Activated CD8-positive, alpha-beta memory T cell treated with anti-CD3 and anti-CD28 coated beads for 36 hours (primary cell): ENCODE measurements around the gene SH2B2. TPM values are rescaled to one million over a fixed set of nuclear protein-coding genes. Genes with fewer than 3 reads are reported as not detected.
"Not testable (repeated sequence)": the region's sequence is repeated elsewhere in the genome, so short reads cannot be mapped to it uniquely, and the experiment has no call there.

Experiments used
- CTCF ChIA-PET: fragments of 350-600 bp; sonication (Branson Sonifier 250); formaldehyde crosslinking; loops from one replicate; lab custom pipeline; 2021; ENCODE audit warnings: antibody characterized with exemption; lab: Charles Lee
- POLR2A ChIA-PET: fragments of 350-600 bp; sonication (Branson Sonifier 250); formaldehyde crosslinking; loops from one replicate; lab custom pipeline; 2021; ENCODE audit warnings: antibody characterized with exemption; lab: Charles Lee
- total RNA-seq, 2 experiments: library from RNA; stranded (reverse); gene quantifications; one replicate each; pipeline ENCODE4 v1.2.3, GENCODE V29; 2021

SH2B2 gene
- total RNA-seq, 2 experiments from 2014 or later: 2.2 to 2.5 TPM

DNA sequence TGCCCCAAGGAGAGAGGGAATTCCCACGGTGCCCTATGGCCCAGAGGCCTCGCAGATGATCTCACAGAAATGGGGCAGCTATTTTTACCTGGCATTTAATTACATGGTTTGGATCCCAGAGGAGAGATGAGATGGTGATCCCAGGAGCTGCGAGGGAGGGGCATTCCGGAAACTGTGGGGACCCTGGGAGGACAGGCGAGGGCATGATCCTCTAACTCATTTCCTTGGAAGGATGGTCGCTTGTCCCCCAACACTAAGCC is 9.4 kb downstream of the SH2B2 start:
- ChIA-PET POLR2A (no interaction called here), CTCF (interaction anchor here (1.1 kb wide), 1 partner anchor 94 kb away, joined by 3 read pairs; no protein-coding TSS in a partner anchor)

DNA sequence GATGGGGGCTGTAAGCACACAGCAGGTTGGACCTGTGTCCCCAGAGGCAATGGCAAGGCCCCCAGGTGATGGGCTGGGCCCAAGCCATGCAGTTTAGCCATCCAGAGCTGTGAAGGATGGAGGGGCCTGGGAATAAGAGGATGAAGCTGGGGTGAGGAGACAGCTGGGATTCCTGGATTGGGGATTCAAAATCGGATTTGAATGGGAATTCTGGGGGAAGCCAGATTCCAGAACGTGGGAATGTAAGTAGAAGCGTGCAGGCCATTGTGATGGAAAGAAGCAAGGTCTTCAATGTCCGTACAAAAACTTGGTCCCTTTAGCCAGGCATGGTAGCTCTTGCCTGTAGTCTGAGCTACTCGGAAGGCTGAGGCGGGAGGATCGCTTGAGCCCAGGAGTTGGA is 9.8 kb downstream of the SH2B2 start:
- ChIA-PET POLR2A (interaction anchor here (0.6 kb wide), 1 partner anchor 424 kb away, joined by 3 read pairs; no protein-coding TSS in a partner anchor), CTCF (interaction anchor here (1.1 kb wide), 1 partner anchor 93 kb away, joined by 3 read pairs; no protein-coding TSS in a partner anchor)

DNA sequence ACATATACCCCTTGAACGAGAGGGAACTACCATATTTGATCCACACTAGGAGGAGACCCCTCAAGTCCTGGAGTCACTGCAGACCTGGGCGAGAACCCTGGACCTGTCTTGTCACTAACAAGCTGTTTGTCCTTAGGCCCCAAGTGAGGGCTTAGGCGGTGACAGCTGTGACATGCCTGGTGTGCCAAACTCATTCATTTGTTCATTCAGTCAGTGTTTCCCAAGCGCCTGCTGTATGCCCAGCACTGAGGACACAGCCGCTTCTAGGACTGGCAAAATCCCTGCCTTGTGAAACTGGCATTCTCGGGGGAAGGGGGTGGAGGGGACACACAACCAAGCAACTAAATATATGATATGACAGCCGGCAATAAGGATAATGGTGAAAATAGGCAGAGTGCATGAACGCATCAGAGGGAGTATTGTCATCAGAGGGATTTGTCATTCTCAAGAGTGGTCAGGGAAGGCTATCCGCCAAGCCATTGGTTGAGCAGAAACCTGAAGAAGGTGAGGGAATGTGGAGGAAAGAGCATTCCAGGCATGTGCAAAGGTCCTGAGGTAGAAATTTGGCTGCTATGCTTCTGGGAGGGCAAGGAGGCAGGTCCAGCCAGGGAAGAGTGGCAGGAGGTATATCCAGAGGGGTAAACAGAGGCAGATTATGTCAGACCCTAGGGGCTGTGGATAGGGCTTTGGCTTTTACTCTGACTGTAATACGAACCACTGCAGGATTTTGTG is 11.0 kb downstream of the SH2B2 start:
- POLR2A ChIA-PET: no interaction called here
- CTCF ChIA-PET: interaction anchor here (0.9 kb wide), 1 partner anchor 18 kb away, joined by 3 read pairs; no protein-coding TSS in a partner anchor

DNA sequence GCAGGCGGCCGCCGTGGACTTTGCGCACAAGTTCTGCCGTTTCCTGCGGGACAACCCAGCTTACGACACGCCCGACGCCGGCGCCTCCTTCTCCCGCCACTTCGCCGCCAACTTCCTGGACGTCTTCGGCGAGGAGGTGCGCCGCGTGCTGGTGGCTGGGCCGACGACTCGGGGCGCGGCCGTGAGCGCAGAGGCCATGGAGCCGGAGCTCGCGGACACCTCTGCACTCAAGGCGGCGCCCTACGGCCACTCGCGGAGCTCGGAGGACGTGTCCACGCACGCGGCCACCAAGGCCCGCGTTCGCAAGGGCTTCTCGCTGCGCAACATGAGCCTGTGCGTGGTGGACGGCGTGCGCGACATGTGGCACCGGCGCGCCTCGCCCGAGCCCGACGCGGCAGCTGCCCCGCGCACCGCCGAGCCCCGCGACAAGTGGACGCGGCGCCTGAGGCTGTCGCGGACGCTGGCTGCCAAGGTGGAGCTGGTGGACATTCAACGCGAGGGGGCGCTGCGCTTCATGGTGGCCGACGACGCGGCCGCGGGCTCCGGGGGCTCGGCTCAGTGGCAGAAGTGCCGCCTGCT is 14.1 kb downstream of the SH2B2 start:
- CTCF ChIA-PET: no interaction called here
- POLR2A ChIA-PET: no interaction called here

DNA sequence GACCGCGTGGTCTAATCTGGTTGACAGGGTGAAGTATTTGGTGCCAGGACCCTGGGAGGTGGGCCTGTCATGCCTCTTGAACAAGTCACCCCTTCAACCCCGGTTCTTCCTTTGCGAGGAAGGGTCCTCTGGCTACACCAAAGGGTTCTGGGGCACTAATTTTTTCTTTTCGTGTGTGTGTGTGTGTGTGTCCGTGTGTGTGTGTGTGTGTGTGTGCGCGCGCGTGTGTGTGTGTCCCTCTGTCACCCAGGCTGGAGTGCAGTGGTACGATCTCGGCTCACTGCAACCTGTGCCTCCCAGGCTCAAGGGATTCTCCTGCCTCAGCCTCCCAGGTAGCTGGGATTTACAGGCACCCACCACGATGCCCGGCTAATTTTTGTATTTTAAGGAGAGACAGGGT is 14.7 kb downstream of the SH2B2 start:
- CTCF ChIA-PET: interaction anchor here (0.9 kb wide), 1 partner anchor 12 kb away, joined by 3 read pairs; no protein-coding TSS in a partner anchor
- POLR2A ChIA-PET: not testable (repeated sequence)

DNA sequence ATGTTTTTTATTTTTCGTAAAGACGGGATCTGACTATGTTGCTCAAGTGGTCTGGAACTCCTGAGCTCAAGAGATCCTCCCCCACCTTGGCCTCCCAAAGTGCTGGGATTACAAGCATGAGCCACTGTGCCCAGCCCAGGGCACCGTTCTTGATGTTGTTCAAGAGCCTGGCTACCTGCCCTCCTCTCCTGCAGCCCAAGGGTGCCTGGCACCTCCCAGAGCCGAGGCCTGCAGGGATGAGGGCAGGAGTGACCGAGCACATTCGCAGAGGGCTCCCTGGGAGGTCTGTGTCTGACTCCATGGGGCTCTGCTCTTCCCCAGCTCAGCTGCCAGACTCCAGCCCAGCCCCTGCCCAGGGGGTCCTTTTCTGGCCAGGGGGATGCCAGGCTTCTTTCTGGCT is 15.4 kb downstream of the SH2B2 start:
- POLR2A ChIA-PET: no interaction called here
- CTCF ChIA-PET: interaction anchor here (0.9 kb wide), 1 partner anchor 13 kb away, joined by 3 read pairs; no protein-coding TSS in a partner anchor

DNA sequence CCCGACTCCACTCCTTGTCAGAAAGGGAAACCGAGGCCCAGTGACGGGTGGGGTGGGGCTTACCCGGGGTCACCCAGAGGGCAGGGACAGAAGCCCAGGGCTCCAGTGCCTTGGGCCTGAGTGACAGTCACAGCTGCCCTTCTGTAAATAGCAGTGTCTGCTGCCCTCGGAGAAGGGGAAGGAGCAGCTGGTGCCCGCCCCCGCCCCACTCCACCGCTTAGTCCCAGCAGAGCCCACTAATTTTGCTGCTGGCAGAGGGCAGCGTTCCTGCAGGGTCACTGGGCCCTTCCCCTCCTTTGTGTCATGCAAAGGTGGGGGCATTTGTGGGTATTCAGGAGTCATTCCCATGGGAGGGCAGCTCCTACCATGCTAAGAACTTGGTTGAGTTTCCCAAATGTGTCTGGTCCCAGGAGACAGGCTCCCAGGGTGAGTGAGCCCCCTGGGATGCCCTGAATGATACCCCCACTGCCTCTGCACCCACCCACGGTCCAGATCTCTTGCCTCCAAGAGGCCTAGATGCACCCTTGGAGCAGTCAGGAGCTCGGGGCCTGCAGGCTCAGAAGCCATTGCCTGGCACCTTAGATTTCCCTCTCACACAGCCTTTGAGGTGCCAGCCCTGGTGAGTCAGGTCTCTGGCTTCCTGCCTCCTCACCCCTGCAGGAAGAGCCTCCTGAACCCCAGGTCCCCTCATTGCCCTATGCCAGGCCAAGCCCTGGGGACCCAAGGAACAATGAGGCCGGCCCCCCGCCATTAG is 17.2 kb downstream of the SH2B2 start:
- POLR2A ChIA-PET: interaction anchor here (0.6 kb wide), 1 partner anchor 162 kb away, joined by 11 read pairs; no protein-coding TSS in a partner anchor
- CTCF ChIA-PET: no interaction called here

DNA sequence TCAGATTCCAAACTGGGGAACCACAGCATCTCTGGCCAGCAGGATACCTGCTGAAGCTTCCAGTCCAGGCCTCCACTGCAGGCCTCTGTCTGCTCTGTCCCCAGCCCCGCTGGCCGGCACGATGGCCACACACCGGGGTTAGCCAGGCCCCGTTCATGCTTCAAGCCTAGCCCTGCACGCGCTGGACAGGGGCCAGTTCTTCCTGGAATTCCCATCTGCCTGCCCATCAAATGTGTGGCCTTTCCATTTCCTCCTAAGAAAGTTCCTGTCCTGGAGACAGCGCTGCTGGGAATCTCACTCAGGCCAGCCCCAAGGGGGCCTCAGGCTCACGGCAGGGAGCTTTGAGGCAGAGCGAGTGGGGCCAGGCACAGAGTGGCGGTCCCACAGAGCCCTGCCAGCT is 18.0 kb downstream of the SH2B2 start:
- ChIA-PET POLR2A (interaction anchor here (0.6 kb wide), 1 partner anchor 161 kb away, joined by 11 read pairs; no protein-coding TSS in a partner anchor), CTCF (no interaction called here)

DNA sequence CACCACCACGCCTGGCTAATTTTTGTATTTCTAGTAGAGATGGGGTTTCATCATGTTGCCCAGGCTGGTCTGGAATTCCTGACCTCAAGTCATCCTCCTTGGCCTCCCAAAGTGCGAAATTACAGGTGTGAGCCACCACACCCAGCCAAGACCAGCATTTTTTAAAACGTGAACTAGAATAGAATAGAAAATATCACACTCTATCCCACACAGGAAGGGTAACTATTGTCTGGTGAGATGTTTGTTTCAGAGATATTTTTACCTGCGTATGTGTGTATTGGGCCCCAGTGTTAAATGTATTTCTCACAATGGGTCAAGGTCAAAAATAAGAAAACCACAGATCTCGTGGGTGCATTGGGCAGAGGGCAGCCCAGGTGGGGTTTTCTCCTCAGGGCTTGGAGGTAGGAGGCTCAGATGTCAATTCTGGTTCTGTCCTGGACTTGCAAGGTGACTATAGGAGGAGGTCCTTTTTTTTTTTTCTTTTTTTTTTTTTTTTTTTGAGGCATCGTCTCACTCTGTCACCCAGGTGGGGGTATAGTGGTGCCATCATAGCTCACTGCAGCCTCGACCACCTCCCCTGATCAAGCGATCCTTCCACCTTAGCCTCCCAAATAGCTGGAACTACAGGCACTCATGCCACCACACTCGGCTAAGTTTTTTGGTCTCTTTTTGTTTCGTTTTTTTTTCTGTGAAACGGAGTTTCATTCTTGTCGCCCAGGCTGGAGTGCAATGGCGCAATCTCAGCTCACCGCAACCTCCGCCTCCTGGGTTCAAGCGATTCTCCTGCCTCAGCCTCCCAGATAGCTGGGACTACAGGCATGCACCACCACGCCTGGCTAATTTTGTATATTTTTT is 19.0 kb downstream of the SH2B2 start:
- ChIA-PET POLR2A (interaction anchor here (0.6 kb wide), 2 partner anchors 984 to 987 kb away, joined by 3 to 5 read pairs; partner anchors contain the start of gene IFT22), CTCF (no interaction called here)

DNA sequence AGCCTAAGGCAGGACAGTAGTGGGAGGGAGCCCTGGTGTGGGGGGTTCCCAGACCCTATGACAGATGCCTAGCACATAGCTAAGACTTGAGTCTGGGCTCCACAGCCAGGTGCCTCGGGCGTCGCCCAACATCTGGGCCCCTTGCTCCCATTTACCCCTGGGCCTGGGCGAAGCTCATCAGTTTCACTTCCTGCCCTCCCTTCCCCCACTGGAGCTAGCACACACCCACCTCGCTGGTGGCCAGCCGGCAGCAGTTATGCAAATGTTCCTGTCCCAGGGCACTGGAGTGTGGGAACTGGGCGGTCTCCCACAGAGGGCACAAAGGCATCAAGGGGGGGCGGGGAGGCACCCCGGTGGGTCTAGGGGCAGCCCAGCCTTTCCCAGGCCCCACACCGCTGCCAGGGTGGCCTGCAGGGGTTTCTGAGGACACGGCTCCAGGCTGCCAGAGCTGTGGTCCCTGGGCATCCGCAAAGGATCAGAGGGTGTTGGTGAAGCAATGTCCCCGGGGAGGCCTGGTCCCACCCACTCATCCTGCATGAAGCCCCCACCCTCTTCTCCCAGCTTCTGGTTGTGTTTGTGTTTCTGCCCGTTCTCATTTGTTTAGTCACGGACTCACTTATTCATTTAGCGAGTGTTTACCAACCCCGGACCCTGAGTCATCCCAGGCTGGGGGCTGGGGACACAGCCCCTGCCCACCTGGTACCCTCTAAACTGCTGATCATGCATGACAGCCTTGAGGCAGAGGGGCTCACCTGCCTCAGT is 20.4 kb downstream of the SH2B2 start:
- ChIA-PET POLR2A (interaction anchor here (0.6 kb wide), 1 partner anchor 151 kb away, joined by 3 read pairs; no protein-coding TSS in a partner anchor), CTCF (interaction anchor here (0.6 to 0.8 kb wide), 3 partner anchors 26 to 755 kb away, joined by 3 to 4 read pairs (median 3); no protein-coding TSS in a partner anchor)

DNA sequence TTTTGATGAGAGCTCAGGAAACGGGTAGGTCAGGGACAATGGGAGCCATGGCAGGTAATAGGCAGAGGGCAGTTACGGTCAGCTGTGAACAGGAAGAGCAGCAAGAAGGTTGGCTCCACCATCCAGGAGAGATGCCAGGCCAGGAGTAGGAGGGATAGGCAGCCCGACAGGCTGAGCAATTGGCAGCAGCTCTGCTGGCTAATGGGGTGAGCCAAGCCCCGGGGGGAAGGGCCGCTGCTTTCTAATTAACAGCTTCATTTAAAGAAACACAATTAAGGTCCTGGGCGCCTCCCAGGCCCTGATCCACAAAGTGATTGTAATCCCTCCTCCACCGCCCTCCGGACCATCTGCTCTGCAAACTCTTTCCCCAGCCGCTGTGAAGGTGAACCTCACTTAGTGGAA is 23.7 kb downstream of the SH2B2 start:
- CTCF ChIA-PET: no interaction called here

DNA sequence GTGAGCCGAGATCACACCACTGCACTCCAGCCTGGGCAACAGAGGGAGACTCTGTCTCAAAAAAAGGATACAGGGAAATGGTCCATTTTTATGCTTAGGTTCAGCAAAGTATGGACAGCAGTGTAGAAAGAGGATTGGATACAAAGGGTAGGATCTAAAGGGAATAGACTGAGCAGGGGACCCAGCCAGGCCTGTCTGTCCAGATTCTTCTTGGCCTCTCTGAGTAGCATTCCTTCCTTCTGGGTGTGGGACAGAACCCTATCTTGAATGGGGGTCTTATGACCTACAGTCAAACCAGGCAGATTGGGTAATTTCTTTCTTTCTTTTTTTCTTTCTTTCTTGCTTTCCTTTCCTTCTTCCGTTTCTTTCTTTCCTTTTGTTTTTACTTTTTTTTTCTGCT is 25.6 kb downstream of the SH2B2 start:
- POLR2A ChIA-PET: no interaction called here

More for the DNA sequence above, 23.7 kb downstream of the SH2B2 start:
- POLR2A ChIA-PET: no interaction called here

DNA sequence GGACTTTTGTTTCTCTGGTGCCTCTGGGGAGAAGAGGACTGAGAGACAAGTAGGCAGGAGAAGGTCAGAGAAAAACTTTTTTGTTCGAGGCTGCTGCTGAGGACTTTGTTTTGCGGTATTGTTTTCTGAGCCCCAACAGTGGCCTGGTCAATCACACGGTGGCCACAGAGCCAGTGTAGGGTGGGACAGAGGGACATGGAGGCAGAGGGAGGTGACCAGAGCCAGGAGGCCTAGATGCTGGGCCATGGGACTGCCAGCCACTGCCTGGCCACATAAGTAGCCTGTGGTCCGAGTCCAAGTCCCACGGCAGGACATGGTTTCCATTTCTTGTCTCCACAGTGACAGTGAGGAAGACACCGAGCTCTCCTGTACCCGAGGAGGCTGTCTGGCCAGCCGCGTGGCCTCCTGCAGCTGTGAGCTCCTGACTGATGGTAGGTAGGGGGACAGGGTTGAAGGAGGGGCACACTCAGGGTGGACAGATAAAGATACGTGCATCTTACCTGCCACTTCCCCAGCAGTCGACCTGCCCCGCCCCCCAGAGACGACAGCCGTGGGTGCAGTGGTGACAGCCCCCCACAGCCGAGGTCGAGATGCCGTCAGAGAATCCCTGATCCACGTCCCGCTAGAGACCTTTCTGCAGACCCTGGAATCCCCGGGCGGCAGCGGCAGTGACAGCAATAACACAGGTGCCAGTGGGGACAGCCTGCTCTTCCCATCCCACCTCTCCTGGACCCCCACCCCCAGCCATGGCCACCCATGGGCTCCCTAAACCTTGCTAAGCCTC is 27.5 kb downstream of the SH2B2 start:
- ChIA-PET CTCF (no interaction called here), POLR2A (no interaction called here)

More for the DNA sequence above, 25.6 kb downstream of the SH2B2 start:
- CTCF ChIA-PET: no interaction called here

DNA sequence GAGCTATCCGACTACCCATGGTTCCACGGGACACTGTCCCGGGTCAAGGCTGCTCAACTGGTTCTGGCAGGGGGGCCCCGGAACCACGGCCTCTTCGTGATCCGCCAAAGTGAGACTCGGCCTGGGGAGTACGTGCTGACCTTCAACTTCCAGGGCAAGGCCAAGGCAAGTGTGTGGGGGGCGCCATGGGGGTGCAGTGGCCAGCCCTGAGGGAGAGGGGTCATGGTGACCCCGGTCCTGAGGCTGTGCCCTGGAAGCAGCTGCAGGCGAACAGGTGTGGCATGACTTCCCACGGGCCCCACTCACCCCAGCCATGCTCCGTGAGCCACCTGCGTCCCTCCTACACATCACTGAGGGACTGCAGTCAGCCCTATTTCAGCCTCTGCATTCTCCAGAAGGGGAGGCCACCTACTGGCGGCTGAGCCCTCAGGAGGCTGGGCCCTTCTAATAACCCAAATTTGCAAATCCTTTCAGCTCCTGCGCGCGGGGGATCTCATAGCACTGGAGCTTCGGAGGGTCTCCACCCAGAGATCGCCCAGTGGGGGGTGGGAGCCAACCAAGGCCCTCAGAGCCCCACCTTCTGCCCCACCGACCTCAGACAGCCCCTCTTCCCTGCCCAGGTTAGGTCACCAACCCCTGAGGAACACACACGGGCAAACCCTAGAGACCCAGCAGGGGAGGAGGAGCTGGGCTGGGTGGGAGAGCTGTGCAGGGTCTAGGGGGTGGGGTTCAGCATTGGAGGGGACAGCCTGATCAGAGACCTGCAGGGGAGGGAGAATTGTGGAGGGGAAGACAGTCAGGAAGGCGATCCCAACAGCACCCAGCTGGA is 30.8 kb downstream of the SH2B2 start:
- CTCF ChIA-PET: no interaction called here
- POLR2A ChIA-PET: no interaction called here

DNA sequence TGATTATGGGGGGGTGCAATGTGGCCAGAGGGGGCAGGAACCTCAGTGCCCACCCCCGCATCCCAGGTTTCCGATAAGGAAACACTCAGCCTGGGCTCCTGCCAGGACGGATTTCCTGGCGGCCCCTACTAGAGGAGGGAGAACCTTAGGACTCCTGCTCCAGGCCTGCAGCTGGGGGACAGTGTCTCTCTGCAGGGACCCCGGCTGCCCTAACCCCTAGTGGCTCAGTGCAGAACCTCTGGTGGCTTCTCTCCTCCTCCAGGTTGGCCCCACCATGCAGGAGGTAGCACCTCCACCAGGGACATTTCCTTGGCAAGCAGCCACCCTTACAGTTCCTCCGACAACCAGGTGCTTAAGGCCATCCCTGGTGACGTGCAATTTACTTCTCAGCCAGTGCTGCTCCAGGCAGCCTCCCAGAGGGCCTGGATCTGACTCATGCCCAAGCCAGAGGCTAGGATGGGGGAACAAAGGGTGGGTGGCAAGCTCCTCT is 31.9 kb downstream of the SH2B2 start:
- ChIA-PET POLR2A (no interaction called here), CTCF (no interaction called here)

DNA sequence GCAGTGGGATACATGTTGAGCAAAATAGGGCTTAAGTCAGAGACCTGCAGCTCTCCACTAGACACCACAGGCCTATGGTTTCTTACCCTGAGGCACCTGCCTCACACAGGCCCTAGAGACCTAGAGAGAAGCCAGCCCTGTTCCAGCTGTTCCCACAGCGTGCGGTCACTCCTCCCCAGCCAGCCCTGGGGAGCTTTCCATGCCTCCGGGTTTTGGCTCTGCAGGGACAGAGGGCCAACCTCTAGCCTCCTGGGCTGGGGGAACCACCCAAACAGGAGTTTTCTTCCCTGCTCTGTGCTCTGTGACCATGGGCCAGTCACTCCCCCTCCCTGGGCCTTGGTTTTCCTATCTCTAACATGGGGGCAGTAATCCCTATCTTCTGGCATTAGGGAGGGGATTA is 33.0 kb downstream of the SH2B2 start:
- CTCF ChIA-PET: no interaction called here
- POLR2A ChIA-PET: no interaction called here

DNA sequence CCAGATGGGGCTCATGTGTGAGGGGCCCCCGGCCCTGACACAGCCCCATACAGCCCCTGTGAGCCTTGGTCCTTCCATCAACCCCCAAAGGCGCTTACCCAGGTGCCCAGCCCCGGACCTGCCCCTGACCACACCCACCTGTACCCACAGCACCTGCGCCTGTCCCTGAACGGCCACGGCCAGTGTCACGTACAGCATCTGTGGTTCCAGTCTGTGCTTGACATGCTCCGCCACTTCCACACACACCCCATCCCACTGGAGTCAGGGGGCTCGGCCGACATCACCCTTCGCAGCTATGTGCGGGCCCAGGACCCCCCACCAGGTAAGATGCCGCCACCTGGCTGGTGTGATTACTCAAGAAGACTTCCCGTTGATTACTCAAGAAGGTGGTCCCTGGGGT is 33.5 kb downstream of the SH2B2 start:
- CTCF ChIA-PET: no interaction called here
- POLR2A ChIA-PET: no interaction called here
